ENCODE results near the gene TMEM37. TPM values are rescaled to one million over a fixed set of nuclear protein-coding genes. Genes with fewer than 3 reads are reported as not detected.

Gene TMEM37
- total RNA-seq, 2 donors from 2014 or later: 1.7 to 6.8 TPM

- 90% methylated on average over 11 of the region's 11 CpGs for WGBS
- intact Hi-C loops (cut with DNase I): no loop called here
Measured at GRCh38 chr2:119465687-119466086, 34.0 kb downstream of the TMEM37 start.

GRCh38 chr2:119466373-119466772, 34.7 kb downstream of the TMEM37 start:
- no peaks in the 10 kb centered on the region for H3K9me3 ChIP-seq
- no peak overlapping the region for H3K4me3 ChIP-seq
- no peak for DNase-seq (ENCODE audit: low spot score)
- H3K4me1 ChIP-seq (replicated peaks): no peaks in the 10 kb centered on the region
- no peaks in the 10 kb centered on the region for H3K27me3 ChIP-seq (replicated peaks; ENCODE audit: insufficient read depth)
- 91% methylated on average over 4 of the region's 4 CpGs for WGBS
- intact Hi-C loops (cut with DNase I): no loop called here
- H3K36me3 ChIP-seq: no peaks in the 10 kb centered on the region
- TF ChIP-seq CTCF (IDR thresholded peaks at IDR 0.05) (no peak), POLR2A (IDR thresholded peaks at IDR 0.05) (no peak), POLR2AphosphoS5 (IDR thresholded peaks at IDR 0.05) (no peak)
- no peak overlapping the region for H3K27ac ChIP-seq

More at GRCh38 chr2:119465687-119466086, 34.0 kb downstream of the TMEM37 start:
- no peak for DNase-seq (ENCODE audit: low spot score)
- Histone ChIP-seq H3K36me3 (no peaks in the 10 kb centered on the region), H3K27me3 (replicated peaks; ENCODE audit: insufficient read depth) (no peaks in the 10 kb centered on the region), H3K4me3 (no peak overlapping the region), H3K9me3 (no peaks in the 10 kb centered on the region), H3K4me1 (replicated peaks) (no peaks in the 10 kb centered on the region), H3K27ac (no peak overlapping the region)
- TF ChIP-seq POLR2A (IDR thresholded peaks at IDR 0.05): no peak
- TF ChIP-seq CTCF (IDR thresholded peaks at IDR 0.05): no peak
- no peak for TF ChIP-seq POLR2AphosphoS5 (IDR thresholded peaks at IDR 0.05)

GRCh38 chr2:119468154-119468955, 36.7 kb downstream of the TMEM37 start:
- TF ChIP-seq POLR2AphosphoS5 (IDR thresholded peaks at IDR 0.05) (no peak), CTCF (IDR thresholded peaks at IDR 0.05) (no peak), POLR2A (IDR thresholded peaks at IDR 0.05) (no peak)

GRCh38 chr2:119469131-119469530, 37.5 kb downstream of the TMEM37 start:
- TF ChIP-seq POLR2A (IDR thresholded peaks at IDR 0.05) (no peak), CTCF (IDR thresholded peaks at IDR 0.05) (no peak), POLR2AphosphoS5 (IDR thresholded peaks at IDR 0.05) (no peak)
- intact Hi-C loops (cut with DNase I): no loop called here
- no peak overlapping the region for H3K4me3 ChIP-seq
- no peak for DNase-seq (ENCODE audit: low spot score)
- no peaks in the 10 kb centered on the region for H3K9me3 ChIP-seq
- 76% methylated on average over 6 of the region's 6 CpGs for WGBS
- H3K4me1 ChIP-seq (replicated peaks): no peaks in the 10 kb centered on the region
- no peaks in the 10 kb centered on the region for H3K27me3 ChIP-seq (replicated peaks; ENCODE audit: insufficient read depth)
- H3K27ac ChIP-seq: no peak overlapping the region
- no peaks in the 10 kb centered on the region for H3K36me3 ChIP-seq

More at GRCh38 chr2:119468154-119468955, 36.7 kb downstream of the TMEM37 start:
- H3K27me3 ChIP-seq (replicated peaks; ENCODE audit: insufficient read depth): no peaks in the 10 kb centered on the region
- 50% methylated on average over 3 of the region's 3 CpGs for WGBS
- H3K4me3 ChIP-seq: no peak overlapping the region
- H3K4me1 ChIP-seq (replicated peaks): no peaks in the 10 kb centered on the region
- no peak overlapping the region for H3K27ac ChIP-seq
- H3K9me3 ChIP-seq: no peaks in the 10 kb centered on the region
- no peak for DNase-seq (ENCODE audit: low spot score)
- H3K36me3 ChIP-seq: no peaks in the 10 kb centered on the region
- intact Hi-C loops (cut with DNase I): no loop called here
